H9 (cell line): ENCODE measurements around the gene HDGFL3. TPM values are rescaled to one million over a fixed set of nuclear protein-coding genes. Genes with fewer than 3 reads are reported as not detected.

Source experiments
- DNase-seq: peaks from one replicate; pipeline ENCODE4 v3.0.0-alpha.2; 2017
- H2AFZ ChIP-seq: one replicate; pipeline ENCODE4 v1.6.1; 2013; ENCODE audit warnings: mild to moderate bottlenecking, low read length, control low read depth, moderate library complexity
- H2AK5ac ChIP-seq: 2 replicates; pipeline ENCODE4 v1.6.1; 2013; ENCODE audit warnings: low read length, control low read depth, mixed read lengths; ENCODE audit not compliant: insufficient read length
- H2BK120ac ChIP-seq: one replicate; pipeline ENCODE4 v1.6.1; 2013; ENCODE audit warnings: low read depth, mild to moderate bottlenecking, low read length, control low read depth, inconsistent platforms; ENCODE audit not compliant: poor library complexity, severe bottlenecking
- H2BK12ac ChIP-seq: 2 replicates; pipeline ENCODE4 v1.6.1; 2013; ENCODE audit warnings: low read length, control low read depth, mixed read lengths, low read depth; ENCODE audit not compliant: insufficient read length
- H2BK15ac ChIP-seq: 2 replicates; pipeline ENCODE4 v1.6.1; 2013; ENCODE audit warnings: low read depth, low read length, control low read depth
- H2BK20ac ChIP-seq: one replicate; pipeline ENCODE4 v1.6.1; 2013; ENCODE audit warnings: low read depth, mild to moderate bottlenecking, low read length, control low read depth, inconsistent platforms; ENCODE audit not compliant: poor library complexity, severe bottlenecking
- H2BK5ac ChIP-seq: 2 replicates; pipeline ENCODE4 v1.6.1; 2013; ENCODE audit warnings: low read length, control low read depth, mixed read lengths; ENCODE audit not compliant: insufficient read length
- H3K14ac ChIP-seq: 2 replicates; pipeline ENCODE4 v1.6.1; 2013; ENCODE audit warnings: low read length, control low read depth; ENCODE audit not compliant: insufficient read depth
- H3K18ac ChIP-seq: 2 replicates; pipeline ENCODE4 v1.6.1; 2013; ENCODE audit warnings: low read depth, mild to moderate bottlenecking, mixed read lengths, low read length, control low read depth; ENCODE audit not compliant: insufficient read length
- H3K23ac ChIP-seq: 2 replicates; pipeline ENCODE4 v1.6.1; 2013; ENCODE audit warnings: low read length, control low read depth, mixed read lengths, low read depth; ENCODE audit not compliant: insufficient read length
- H3K23me2 ChIP-seq: 2 replicates; pipeline ENCODE4 v1.6.1; 2013; ENCODE audit warnings: low read depth, mild to moderate bottlenecking, mixed read lengths, low read length, control low read depth; ENCODE audit not compliant: insufficient read length, poor library complexity, severe bottlenecking
- H3K27ac ChIP-seq: 2 replicates; pipeline ENCODE4 v1.5.1; 2013; ENCODE audit warnings: low read length, control low read depth, mixed read lengths, low read depth; ENCODE audit not compliant: insufficient read length
- H3K27me3 ChIP-seq: 2 replicates; pipeline ENCODE4 v1.6.1; 2013; ENCODE audit warnings: low read length, control low read depth, inconsistent platforms; ENCODE audit not compliant: insufficient read depth
- H3K4ac ChIP-seq: 2 replicates; pipeline ENCODE4 v1.6.1; 2013; ENCODE audit warnings: low read depth, mild to moderate bottlenecking, control low read depth, inconsistent platforms, low read length, moderate library complexity
- H3K4me1 ChIP-seq: 2 replicates; pipeline ENCODE4 v1.6.1; 2013; ENCODE audit warnings: low read length, control low read depth, inconsistent platforms; ENCODE audit not compliant: insufficient read depth
- H3K4me2 ChIP-seq: 2 replicates; pipeline ENCODE4 v1.6.1; 2013; ENCODE audit warnings: low read length, control low read depth, mixed read lengths; ENCODE audit not compliant: insufficient read length, insufficient read depth
- H3K56ac ChIP-seq: 2 replicates; pipeline ENCODE4 v1.6.1; 2013; ENCODE audit warnings: low read depth, mild to moderate bottlenecking, mixed read lengths, low read length, control low read depth; ENCODE audit not compliant: insufficient read length
- H3K79me1 ChIP-seq: 2 replicates; pipeline ENCODE4 v1.6.1; 2013; ENCODE audit warnings: low read depth, mild to moderate bottlenecking, moderate library complexity, low read length, control low read depth, inconsistent platforms; ENCODE audit not compliant: insufficient read depth, poor library complexity, severe bottlenecking
- H3K79me2 ChIP-seq: 2 replicates; pipeline ENCODE4 v1.6.1; 2013; ENCODE audit warnings: low read length, control low read depth, inconsistent platforms; ENCODE audit not compliant: insufficient read depth
- H3K9ac ChIP-seq: 2 replicates; pipeline ENCODE4 v1.6.1; 2013; ENCODE audit warnings: low read length, control low read depth, mixed read lengths; ENCODE audit not compliant: insufficient read length; ENCODE audit errors: extremely low read depth
- H3K9me3 ChIP-seq: one replicate; pipeline ENCODE4 v1.6.1; 2013; ENCODE audit warnings: low read depth, low read length, inconsistent platforms; ENCODE audit not compliant: control insufficient read depth
- H3T11ph ChIP-seq: one replicate; pipeline ENCODE4 v1.6.1; 2013; ENCODE audit warnings: mild to moderate bottlenecking, low read length, control low read depth, inconsistent platforms
- H4K20me1 ChIP-seq: one replicate; pipeline ENCODE4 v1.6.1; 2013; ENCODE audit not compliant: control insufficient read depth, insufficient read length, insufficient read depth
- H4K5ac ChIP-seq: 2 replicates; pipeline ENCODE4 v1.6.1; 2013; ENCODE audit warnings: low read depth, mild to moderate bottlenecking, mixed read lengths, low read length, control low read depth; ENCODE audit not compliant: insufficient read length
- H4K8ac ChIP-seq: replicated peaks from 2 replicates; pipeline ENCODE4 v1.6.1; 2013; ENCODE audit warnings: low read length, control low read depth, mixed read lengths, low read depth; ENCODE audit not compliant: insufficient read length
- H4K91ac ChIP-seq: 2 replicates; pipeline ENCODE4 v1.6.1; 2013; ENCODE audit warnings: low read depth, mild to moderate bottlenecking, moderate library complexity, mixed read lengths, low read length, control low read depth; ENCODE audit not compliant: insufficient read length
- H3K27ac Mint-ChIP-seq, 3 experiments: 2 replicates in 2 of 3; 3 replicates in 1 of 3; pipeline ENCODE4 v1.8.0; 2020 to 2021; ENCODE audit warnings: mixed read lengths in 3 of 3, mild to moderate bottlenecking in 1 of 3, moderate library complexity in 1 of 3
- H3K27me3 Mint-ChIP-seq: 2 replicates; pipeline ENCODE4 v1.8.0; 2021; ENCODE audit warnings: low read depth, mild to moderate bottlenecking, moderate library complexity, mixed read lengths
- H3K36me3 Mint-ChIP-seq, 3 experiments: 2 replicates in 2 of 3; 3 replicates in 1 of 3; pipeline ENCODE4 v1.8.0; 2020 to 2021; ENCODE audit warnings: low read depth in 3 of 3, mixed read lengths in 3 of 3; ENCODE audit not compliant: insufficient read depth in 1 of 3
- H3K4me1 Mint-ChIP-seq, 2 experiments: 2 replicates each; pipeline ENCODE4 v1.8.0; 2020; ENCODE audit warnings: mixed read lengths in 2 of 2
- H3K4me3 Mint-ChIP-seq, 2 experiments: 2 replicates in 1 of 2; 3 replicates in 1 of 2; pipeline ENCODE4 v1.8.0; 2020 to 2021; ENCODE audit warnings: mild to moderate bottlenecking in 2 of 2, mixed read lengths in 2 of 2, moderate library complexity in 1 of 2
- H3K9me3 Mint-ChIP-seq, 2 experiments: 2 replicates in 1 of 2; 3 replicates in 1 of 2; pipeline ENCODE4 v1.8.0; 2020; ENCODE audit warnings: mild to moderate bottlenecking in 2 of 2, mixed read lengths in 2 of 2, moderate library complexity in 1 of 2
- WGBS: extraction: QIAGEN DNeasy Blood & Tissue Kit; methylation state at CpG from one replicate; pipeline ENCODE4 v1.1.7; 2013; ENCODE audit warnings: missing lambda C conversion rate, low lambda C conversion rate, mixed read lengths; ENCODE audit not compliant: insufficient read length; ENCODE audit errors: extremely low coverage; 5-methylcytosine and 5-hydroxymethylcytosine counted together
- total RNA-seq: library from RNA; stranded (reverse); gene quantifications from 2 replicates; pipeline ENCODE4 v1.2.1, GENCODE V29; 2021
- TF ChIP-seq, protein P1 (sequence below): fragments of 200-600 bp; sonication (generic); conservative IDR thresholded peaks from 3 replicates; pipeline ENCODE4 v1.8.0; 2021; ENCODE audit warnings: antibody characterized with exemption, mild to moderate bottlenecking

Gene HDGFL3
- total RNA-seq, 1 experiment from 2014 or later = 120 TPM

DNA sequence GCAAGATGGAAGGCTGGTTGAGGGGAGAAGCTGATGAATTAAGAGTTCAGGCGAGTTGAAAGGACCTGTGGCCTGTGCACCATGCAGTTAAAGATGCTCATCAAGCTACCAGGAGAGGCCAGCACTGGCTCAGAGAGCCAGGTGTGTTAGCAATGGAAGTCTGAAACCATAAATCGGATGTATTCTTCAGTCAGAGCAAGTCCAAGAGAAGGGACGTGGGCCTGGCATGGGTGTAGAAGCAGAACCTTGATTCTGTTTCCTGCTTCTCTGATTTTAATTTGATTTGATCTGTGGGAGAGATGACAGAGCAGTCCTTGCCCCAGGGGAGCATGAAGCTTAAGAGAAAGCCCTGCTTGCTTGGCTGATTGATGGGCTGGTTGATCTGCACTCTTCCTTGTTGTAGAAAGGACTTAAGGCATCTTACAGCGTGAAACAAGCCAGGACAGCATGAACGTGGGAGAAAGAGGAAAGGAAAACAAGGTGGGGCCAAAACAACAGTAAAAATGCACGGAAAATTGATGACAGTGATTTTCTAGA is 89.3 kb downstream of the HDGFL3 start:
- no peak overlapping the region for H2BK12ac ChIP-seq
- H3K4me2 ChIP-seq = no peak overlapping the region
- no peak overlapping the region for H3K23ac ChIP-seq
- Mint-ChIP-seq H3K4me3 (no peak overlapping the region), H3K27ac (no peak overlapping the region), H3K36me3 (no peaks in the 10 kb centered on the region), H3K9me3 (no peaks in the 10 kb centered on the region), H3K4me1 (peaks cover 0 to 4% of the 10 kb centered on the region in 2 experiments; a peak in 2 of 4 replicates), H3K27me3 (no peaks in the 10 kb centered on the region; the same call in 1 of the 2 replicates)
- H2BK20ac ChIP-seq = no peak overlapping the region
- H4K5ac ChIP-seq = no peak overlapping the region
- H3K9ac ChIP-seq = no peak overlapping the region
- H3K9me3 ChIP-seq = no peaks in the 10 kb centered on the region
- no peaks in the 10 kb centered on the region for H3K27me3 ChIP-seq
- H3K23me2 ChIP-seq = no peaks in the 10 kb centered on the region
- H2BK120ac ChIP-seq = no peak overlapping the region
- no peak overlapping the region for H3T11ph ChIP-seq
- H3K14ac ChIP-seq = no peak overlapping the region
- no peak overlapping the region for H3K56ac ChIP-seq
- no peak overlapping the region for H4K91ac ChIP-seq
- H3K27ac ChIP-seq = no peak overlapping the region
- H3K4me1 ChIP-seq = no peaks in the 10 kb centered on the region
- no peak overlapping the region for H2BK15ac ChIP-seq
- no peak overlapping the region for H3K4ac ChIP-seq
- H3K79me1 ChIP-seq = no peaks in the 10 kb centered on the region
- no peak overlapping the region for H2AFZ ChIP-seq
- H3K79me2 ChIP-seq = no peaks in the 10 kb centered on the region
- no CpG with 5 or more reads among the region's 6 CpGs for WGBS
- no peak overlapping the region for H4K8ac ChIP-seq
- H2AK5ac ChIP-seq = no peak overlapping the region
- no peak for DNase-seq
- H2BK5ac ChIP-seq = no peak overlapping the region
- no peak overlapping the region for H3K18ac ChIP-seq
- TF ChIP-seq, protein P1, sequence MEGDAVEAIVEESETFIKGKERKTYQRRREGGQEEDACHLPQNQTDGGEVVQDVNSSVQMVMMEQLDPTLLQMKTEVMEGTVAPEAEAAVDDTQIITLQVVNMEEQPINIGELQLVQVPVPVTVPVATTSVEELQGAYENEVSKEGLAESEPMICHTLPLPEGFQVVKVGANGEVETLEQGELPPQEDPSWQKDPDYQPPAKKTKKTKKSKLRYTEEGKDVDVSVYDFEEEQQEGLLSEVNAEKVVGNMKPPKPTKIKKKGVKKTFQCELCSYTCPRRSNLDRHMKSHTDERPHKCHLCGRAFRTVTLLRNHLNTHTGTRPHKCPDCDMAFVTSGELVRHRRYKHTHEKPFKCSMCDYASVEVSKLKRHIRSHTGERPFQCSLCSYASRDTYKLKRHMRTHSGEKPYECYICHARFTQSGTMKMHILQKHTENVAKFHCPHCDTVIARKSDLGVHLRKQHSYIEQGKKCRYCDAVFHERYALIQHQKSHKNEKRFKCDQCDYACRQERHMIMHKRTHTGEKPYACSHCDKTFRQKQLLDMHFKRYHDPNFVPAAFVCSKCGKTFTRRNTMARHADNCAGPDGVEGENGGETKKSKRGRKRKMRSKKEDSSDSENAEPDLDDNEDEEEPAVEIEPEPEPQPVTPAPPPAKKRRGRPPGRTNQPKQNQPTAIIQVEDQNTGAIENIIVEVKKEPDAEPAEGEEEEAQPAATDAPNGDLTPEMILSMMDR = no peak
- H4K20me1 ChIP-seq = no peaks in the 10 kb centered on the region
